ENCODE results near the gene EBF3.

EBF3 gene

DNA sequence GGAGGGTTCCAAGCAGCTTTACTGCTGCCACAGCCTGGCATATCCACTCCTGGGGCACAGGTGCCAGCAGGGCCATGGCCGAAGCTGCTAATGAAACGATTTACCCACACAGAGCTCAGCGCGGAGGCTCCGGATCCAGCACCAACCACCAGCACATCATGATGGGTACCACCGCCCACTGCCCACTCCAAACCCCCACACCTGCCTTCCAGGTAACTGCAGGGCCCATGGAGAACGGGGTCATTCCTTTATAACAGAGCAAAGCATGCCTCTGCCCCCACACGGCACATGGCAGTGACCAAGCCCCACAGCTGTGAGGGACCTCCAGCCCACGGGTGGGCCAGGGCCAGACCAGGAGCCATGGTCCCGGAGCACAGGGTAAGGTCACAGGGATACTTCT is 53.2 kb downstream of the EBF3 start:
- DNase-seq: no peak

DNA sequence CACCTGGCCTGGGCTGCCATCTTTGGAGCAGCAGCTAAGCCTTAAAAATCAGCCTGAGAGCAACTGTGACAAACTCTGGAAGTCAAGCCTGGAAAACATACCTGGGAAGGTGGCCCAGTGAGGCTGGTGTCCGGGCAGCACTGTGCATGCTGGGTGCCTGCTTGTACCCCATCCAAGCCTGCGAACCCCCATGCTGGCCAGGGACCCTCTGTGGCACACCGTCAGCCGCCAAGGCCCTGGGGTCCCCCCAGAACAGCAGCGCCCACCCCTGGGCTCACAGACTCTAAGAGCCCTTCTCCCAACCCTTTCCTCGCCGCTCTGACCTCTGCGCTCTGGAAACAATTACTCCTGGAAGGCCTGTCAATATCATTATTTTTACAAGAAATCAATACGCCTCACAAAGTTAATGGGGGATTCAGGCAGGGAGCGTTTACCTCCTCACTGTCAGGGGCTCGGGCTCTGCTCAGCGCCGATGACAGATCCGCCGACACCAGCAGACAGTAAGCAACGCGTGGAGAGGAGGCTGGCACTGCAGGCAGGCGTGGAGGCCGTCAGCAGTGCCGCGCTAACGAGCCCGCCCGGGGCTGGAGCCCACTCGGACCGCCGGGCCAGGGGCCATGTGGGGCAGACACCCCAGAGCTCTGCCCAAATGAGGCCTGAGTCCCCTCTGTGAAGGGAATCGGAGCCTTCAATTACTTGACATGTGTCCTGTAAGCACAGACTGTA is 54.4 kb downstream of the EBF3 start:
- DNase-seq: no peak

DNA sequence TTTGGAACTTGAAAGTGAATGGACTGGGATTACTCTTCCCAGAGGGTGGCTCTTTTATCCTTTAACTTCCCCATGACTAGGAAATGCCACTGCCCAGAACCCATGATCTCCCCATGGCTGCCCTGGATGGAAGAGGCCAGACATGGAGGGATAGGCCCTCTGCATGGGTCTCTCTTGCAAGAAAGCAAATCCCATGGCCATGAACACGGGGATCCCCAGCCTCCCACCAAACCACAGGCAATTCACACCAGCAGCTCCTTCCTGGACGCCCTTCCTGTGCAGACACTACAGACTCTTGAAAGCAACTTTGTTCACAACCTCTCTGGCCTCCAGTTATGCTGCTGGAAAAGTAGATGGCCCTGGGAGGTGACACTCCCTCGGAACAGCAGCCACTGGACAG is 55.0 kb downstream of the EBF3 start:
- no peak for DNase-seq

DNA sequence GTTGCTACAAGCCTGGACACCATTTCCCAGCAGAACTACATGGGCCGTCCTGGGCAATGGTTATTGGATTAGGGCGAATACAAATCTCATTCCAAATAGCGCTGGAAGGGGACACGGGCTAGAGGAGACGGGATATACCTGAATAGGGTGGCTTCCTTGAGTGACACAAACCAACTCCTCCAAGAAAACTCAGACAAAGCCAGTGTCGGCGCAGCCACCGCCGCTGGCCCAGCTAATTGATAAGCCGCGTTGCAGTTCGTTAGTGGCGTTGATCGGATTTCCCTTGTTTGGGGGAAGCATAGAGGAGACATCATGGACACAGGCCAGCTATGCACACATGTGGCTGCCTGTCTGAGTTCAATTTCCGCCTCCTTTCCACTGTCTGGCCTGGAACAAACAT is 55.7 kb downstream of the EBF3 start:
- DNase-seq: no peak

DNA sequence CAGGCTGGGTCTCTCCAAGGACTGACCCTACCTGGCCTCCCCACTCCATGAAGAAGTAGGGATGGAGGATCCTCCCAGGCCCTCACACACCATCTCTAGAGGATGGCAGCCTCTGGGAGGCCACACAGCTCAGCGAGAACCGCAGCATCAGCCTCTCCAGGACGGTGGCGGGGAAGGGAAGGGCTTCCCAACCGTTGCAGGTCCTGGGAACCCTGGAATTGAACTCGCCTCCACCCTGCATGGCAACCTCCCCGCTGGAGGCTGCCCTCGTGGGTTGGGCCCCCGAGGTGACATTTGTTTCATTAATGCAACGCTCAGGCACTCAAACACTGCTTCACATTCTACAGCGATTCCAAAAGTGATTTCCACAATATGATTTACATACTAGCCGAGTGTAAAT is 58.5 kb downstream of the EBF3 start:
- DNase-seq: no peak

DNA sequence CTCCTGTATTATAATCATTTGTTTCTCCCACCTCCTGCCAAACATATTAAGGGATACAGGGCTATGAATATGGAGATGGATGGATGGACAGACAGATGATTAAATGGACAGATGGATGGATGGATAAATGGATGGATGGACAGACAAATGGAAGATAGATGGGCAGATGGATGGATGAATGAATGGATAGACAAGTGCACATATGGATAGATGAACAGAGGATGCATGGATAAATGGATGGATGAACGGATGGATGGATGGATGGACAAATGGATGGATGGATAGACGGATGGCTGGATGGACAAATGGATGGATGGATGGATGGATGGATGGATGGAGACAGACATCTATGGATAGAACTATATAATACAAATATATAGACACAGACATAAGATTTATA is 59.8 kb downstream of the EBF3 start:
- no peak for DNase-seq

DNA sequence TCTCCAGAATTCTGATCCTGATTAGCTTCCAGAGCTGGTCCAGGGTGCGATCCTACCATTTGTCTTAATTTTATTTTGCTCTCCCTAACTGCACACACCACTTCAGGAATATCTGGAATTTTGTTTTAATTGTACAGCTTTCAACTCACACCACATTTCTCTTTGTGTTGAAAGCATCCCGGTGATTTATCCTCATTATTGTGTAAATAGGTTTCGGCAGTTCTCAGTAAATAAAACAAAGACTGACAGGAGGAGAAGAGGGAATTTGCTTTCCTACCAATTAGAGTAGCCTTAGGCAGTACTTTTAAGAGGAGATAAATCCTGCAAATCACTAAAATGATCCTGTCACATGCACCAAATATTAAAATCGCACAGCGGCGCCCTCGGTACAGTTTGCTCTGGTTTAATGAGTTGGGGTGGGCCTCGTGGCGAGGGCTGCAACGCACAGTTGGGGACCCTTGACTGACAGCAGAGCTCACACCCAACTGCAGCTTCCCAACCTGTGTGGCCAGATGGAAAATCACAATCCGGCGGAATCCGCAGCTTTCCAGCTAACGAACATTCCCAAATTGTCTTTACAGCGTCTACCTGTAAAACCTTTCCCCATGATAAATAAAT is 62.6 kb downstream of the EBF3 start:
- DNase-seq: no peak

DNA sequence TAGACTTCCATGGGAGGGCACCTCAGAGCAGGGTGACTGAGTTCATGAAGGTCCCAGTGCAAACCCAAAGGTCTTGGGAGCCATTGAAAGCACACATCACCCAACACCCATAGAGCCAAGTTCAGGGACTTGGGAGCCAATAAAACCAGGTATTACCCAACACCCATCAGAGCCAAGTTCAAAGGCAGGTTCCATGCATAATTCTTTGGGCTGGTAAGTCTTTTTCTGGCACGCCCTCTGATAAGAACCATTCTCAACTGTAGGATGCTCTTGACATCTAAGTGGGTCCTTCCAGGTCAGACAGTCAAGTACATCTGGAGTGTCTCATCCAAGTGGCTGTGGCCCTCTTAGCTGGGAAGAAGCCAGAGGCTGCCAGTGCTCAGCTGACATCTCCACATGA is 63.2 kb downstream of the EBF3 start:
- DNase-seq: no peak

DNA sequence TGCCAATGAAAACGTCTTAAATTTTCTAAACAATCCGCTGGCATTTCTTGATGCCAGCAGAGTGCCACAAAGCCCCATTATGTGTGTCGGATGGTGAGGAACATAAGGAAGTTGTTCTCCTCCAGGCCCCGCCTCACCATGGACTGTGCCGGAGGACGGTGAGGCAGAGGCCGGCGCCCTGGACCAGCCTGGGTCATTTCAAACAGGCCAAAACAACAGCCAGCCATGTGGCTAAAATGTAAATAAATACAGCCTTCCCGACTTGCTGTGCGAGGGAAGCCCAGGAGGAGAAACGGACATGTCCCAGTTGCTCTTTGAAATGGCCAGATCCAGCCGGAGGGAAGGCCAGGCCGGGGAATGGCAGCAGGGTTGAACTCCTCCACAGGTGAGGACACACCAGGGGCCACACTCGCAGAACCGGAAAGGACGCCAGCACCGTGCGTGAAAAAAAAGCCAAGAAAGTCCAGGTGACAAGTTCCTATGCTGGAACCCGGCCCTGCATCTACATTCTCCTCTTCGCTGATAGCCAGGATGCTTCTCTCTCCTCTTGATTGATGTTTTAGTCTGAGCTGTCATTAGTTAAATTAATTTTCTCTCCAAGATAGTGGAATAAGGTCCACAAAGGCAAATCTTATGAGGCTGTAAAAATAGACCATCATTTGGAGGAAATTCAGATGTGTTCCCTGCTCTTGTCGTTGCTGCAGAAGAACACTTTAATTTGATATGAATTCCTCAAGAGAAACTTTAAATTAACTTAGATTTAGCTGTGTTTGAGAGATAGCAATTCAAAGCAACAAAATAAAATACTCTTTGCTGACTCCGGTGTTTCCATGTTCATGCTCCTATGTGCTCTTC is 64.6 kb downstream of the EBF3 start:
- DNase-seq: no peak

DNA sequence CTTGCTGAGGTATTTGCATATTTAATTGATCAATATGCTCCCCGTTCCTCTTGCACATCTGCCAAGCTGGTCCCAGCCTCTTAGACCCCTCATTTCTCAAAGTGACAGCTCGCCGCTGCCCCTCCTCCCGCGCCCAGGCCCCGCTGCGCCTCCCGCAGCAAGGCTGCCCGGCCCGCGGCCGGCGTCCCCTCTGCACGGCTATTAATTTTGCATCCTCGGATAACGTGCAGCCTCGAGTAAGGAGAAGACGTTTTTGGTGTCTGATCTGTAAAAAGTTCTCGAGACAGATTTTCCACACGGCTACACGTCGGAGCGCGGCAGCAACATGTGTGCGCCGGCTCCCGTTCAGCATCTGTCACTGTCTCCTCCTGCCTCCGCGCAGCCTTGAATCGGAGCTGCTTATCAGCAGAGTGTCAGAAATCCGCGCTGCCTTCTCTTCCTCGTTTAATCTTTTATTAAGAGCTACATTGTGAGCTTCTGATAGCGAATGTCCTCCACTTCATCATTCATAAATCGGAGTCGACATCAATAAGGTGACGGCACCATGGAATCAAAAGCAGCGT is 65.3 kb downstream of the EBF3 start:
- no peak for DNase-seq

DNA sequence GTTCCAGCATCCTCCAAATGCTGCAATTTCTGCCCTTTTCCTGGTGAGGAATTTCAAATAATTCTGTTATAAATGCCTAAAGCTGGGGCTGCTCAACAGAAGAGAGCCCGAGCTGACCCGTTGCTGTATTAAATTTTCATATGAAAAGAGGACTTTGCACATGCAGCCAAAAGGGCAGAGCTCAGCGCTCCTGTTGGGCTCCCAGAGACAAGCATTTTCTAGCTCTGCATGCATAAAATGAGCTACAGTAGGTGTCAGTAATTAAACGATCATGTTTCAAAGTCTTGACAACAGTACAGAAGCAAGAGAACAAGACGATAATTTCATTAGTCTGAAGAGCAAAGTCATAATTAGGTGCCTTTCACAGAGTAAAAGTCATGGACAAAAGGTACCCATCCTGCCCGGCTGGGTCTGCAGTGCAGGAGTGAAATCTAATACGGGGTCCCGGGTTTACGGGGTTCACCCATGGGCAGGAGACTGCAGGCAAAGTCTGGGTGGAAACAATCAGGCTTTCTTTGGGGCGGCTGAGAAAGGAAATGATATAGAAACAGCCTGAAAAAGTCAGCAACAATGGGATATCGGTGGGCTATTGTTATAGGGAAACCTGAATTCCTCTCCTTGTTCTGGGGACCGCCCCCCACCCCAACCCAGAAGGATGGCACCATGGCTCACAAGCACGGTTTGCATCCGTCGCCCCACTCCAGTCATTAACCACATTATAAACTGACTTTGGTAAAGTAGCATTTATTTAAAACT is 66.0 kb downstream of the EBF3 start:
- no peak for DNase-seq

DNA sequence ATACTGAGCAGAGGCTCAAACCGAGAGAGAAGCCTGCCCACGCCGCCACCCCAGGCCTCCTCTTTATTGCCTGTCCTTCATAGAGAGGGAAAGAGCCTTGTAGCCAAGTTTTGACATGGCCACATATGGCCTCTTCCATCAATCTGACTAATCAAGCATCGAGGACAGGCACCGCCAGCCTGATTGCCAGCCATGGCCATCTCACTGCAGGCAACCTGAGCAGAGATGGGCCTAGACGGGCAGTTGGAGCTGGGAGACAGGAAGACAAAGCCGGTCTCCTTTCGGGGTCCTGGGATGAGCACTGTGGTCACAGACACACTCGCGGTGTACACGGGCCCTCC is 67.2 kb downstream of the EBF3 start:
- no peak for DNase-seq

DNA sequence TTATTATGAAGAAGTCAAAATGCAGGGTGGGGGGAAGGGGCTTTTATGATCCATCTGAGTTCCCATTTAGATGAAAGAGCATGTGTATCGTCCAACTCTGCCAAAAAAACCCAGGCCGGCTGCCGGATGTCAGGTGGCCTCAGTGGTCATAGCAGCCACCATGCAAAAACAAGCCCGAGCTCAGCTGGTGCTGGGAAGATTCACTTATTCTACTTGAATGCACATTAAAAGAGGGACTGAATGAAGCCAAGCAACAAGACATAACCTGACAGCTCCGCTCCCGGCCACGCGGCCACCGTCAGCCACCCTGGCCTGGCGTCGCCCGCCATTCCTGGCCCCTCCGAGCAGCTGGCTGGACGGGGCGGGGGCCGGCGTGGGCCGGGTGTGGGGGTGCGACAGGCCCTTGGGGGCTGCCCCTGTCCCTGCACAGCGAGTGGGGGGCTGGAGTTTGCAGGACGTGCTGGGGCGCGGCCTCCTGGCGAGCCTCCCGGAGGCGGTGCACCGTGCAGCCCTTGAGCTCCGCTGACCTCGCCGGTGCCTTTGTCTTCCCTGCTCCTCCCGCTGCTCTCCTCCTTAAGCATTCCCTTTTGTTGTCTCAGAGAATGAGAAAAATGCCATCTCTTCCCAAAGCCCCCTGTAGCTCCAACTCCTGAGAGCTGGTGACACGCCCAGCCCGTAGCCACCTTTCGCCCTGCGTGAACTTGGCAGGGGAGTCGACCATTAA is 67.8 kb downstream of the EBF3 start:
- DNase-seq: no peak

DNA sequence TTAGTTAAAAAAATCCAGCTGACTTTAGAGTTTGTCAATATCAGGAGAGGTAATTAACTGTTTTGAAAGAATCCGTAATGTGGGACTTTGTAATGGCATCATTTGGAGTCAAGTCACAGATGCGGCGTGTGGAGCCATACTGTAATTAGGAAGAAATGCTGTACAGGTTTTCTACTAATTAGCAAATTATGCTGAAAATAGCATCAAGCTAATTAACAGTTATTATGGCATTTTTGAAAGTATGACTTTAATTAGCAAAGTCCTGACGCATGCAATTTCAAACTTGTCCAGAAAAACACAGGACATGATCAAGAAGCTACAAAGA is 68.3 kb downstream of the EBF3 start:
- no peak for DNase-seq

DNA sequence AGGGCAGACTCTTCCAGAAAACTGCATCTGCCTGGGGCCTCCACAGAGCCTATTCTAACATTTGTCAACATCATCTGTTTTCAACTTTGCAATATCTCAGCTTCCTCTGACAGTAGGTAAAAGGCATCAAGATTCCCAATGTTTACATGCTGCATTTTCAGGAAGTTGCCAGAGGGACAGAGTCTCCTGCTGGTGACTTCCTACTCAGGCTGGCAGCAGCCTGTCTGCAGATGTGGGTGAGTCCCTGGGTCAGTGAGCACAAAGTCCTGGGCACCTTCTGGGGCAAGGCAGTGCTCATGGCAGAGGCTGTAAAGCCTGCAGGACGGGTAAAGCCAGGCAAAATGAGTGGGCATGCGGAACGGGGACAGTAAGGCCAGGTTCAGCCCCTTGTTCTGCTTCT is 69.4 kb downstream of the EBF3 start:
- DNase-seq: no peak

DNA sequence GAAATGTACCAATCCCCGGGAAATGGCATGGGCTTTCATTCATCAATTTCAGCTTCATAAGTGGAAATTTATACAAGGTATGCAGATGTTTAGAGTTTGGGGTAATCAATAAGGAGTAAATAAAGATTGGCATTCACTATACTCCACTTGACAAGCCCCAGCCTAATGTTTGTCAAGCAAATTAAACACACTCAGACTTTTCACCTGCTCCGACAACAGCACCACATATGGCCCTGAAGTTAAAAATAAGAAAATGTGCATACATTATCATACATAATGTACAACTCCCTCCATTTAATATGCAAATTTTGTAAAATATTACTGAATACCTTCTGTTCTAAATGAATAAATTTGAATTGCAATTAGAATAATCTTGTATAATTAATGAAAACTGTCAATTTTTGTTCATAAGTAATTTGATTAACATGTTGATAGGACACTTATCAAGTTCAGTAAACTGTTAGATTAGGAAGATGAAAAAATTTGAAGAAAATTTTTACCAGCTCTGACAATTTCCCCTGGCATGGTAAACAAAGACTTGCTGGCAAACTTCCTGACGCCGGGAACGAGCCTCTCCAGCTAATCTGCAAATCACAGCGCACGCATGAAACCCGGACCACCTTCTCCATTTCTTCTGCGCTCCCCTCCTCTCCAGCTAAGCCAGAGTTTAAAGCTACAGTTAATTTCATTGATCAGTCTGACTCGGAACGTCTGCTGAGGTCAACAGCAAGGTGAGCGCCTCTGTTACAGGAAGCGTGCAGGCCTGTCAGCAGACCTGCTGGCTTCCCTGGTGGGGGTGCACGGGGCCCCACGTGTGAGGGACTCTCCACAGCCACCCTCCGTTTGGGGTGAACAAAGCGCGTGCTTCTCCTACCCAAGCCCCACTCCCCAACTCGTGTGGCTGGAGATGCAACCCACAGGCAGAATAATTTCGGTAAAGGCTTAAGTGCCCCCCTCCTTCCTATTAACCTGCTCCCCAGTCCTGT is 70.7 kb downstream of the EBF3 start:
- DNase-seq: no peak

DNA sequence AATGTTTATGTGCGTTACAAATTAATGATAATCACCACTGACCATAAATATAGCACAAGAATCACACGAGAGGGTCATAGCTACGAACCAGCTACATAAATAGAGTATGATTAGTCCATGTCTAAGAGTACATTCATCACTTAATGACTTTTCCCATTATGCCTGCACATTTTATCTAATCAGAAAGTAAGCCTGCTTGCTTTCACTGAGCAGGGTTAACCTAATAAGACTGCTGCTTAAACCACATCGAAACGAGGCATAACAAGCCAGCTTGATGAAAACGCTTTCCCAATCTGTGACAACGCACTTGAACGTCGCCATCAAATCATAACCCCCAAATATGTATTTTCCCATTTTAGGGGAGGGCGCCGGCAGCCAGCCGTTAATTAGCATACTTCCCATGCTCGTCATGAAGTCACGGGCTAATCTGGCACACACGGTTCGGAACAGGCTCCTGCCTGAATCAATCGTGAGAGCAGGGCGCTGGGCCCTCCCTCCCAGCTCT is 71.5 kb downstream of the EBF3 start:
- DNase-seq: no peak

DNA sequence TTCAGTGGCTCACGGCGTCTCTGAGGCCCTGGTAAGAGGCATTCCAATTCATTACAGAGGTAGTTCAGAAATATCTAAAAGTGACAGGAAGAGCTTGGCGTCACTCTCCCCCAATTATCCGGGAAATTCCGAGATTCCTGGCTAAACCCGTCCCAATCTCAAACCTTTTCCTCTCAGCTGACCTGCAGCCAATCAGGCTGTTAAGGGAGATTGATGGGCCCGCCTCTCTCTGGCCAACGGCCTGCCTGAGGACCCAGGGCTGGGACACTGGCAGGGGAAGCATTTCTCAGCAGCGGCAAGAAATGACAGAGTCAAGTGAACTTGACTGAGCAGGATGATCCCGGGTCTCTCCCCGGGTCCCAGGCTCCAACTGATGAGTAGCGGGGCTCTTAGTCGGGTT is 72.3 kb downstream of the EBF3 start:
- DNase-seq: no peak

DNA sequence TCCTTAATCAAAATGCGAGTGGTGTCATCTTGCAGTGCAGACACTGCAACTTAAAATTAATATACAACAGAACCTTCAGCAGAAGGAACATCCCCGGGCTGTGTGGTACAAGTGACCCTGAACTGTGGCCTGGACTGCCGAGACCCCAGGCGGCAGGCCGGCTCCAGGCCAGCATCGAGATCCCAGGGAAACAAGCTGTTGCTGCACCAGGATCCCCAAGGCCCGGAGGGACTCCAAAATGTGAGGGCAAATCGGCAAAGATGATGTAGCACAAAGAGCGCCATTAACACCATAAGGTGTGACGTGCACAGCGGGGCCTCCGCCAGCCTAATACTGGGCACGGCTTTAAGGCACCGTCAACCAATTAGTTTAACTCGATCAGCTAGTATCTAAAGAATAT is 73.9 kb downstream of the EBF3 start:
- no peak for DNase-seq

DNA sequence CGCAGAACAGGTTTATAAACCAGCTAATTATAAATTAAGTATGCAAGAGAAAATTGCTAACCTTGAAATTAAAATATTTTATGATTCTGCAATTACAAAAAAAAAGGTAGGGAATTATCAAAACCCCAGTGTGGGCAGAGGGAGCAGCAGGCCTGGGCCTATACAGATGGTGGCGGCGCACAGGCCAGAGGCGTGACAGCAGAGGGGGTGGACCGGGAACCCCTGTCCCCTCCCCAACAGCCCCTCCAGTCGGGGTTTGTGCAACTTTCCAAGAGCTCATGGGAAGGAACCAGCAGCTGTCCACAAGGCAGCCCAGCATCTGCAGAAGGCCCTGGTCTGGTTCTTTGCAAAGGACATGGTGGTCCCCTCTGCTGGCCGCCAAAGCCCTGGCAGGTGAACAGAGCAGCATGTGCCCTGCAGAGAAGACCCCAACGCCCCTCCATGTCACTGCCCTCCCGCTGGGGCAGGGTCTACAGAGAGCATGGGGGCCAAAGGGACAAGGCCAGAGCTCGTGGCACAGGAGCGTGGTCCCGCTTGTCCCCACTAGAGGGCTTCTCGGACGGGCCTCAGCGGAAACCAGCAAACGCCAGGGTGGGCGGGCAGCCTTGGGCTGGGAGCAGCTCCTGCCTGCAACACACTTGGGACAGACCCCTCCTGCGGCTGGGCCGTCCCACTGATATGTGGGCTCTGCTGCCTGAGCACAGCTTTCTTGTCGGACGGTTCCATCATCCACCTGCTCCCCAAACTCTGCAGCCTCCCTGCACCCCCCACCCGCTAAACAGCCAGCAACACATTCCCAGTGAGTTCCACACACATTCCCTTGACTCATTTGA is 75.1 kb downstream of the EBF3 start:
- peak in 1 of 2 experiments; percentile 12 for DNase-seq
